ENCODE results near the gene SLC17A9. TPM values are rescaled to one million over a fixed set of nuclear protein-coding genes. Genes with fewer than 3 reads are reported as not detected.

The SLC17A9 gene
- total RNA-seq, 1 donor from 2014 or later: 7.0 TPM

- no peak overlapping the region for H3K27ac Mint-ChIP-seq (ENCODE audit: unreplicated experiment)
- DNase-seq (ENCODE audit: low spot score): no peak
- H3K27me3 Mint-ChIP-seq (ENCODE audit: unreplicated experiment): peaks cover 8% of the 10 kb centered on the region
- no peaks in the 10 kb centered on the region for H3K4me1 Mint-ChIP-seq (ENCODE audit: unreplicated experiment)
- no peaks in the 10 kb centered on the region for H3K9me3 Mint-ChIP-seq (ENCODE audit: unreplicated experiment)
- no peak overlapping the region for H3K4me3 Mint-ChIP-seq (ENCODE audit: unreplicated experiment)
- no peak for TF ChIP-seq CTCF (IDR thresholded peaks at IDR 0.05; ENCODE audit: unreplicated experiment)
- peaks cover 2% of the 10 kb centered on the region for H3K36me3 Mint-ChIP-seq (ENCODE audit: low read depth, unreplicated experiment)
These were observed 11.3 kb downstream of the SLC17A9 start for GRCh38 chr20:62963614-62964397.

- Mint-ChIP-seq H3K27ac (ENCODE audit: unreplicated experiment) (no peak overlapping the region), H3K9me3 (ENCODE audit: unreplicated experiment) (no peaks in the 10 kb centered on the region), H3K27me3 (ENCODE audit: unreplicated experiment) (peaks cover 8% of the 10 kb centered on the region), H3K4me1 (ENCODE audit: unreplicated experiment) (no peaks in the 10 kb centered on the region), H3K4me3 (ENCODE audit: unreplicated experiment) (no peak overlapping the region), H3K36me3 (ENCODE audit: low read depth, unreplicated experiment) (peaks cover 2% of the 10 kb centered on the region)
- no peak for DNase-seq (ENCODE audit: low spot score)
- TF ChIP-seq CTCF (IDR thresholded peaks at IDR 0.05; ENCODE audit: unreplicated experiment): no peak
These were observed 12.2 kb downstream of the SLC17A9 start for GRCh38 chr20:62964700-62965099.

- no peak for TF ChIP-seq CTCF (IDR thresholded peaks at IDR 0.05; ENCODE audit: unreplicated experiment)
- H3K9me3 Mint-ChIP-seq (ENCODE audit: unreplicated experiment): no peaks in the 10 kb centered on the region
- no peak overlapping the region for H3K27ac Mint-ChIP-seq (ENCODE audit: unreplicated experiment)
- DNase-seq (ENCODE audit: low spot score): no peak
- peaks cover 3% of the 10 kb centered on the region for H3K27me3 Mint-ChIP-seq (ENCODE audit: unreplicated experiment)
- H3K4me1 Mint-ChIP-seq (ENCODE audit: unreplicated experiment): no peaks in the 10 kb centered on the region
- H3K4me3 Mint-ChIP-seq (ENCODE audit: unreplicated experiment): peak overlapping the region; percentile 22
- H3K36me3 Mint-ChIP-seq (ENCODE audit: low read depth, unreplicated experiment): peaks cover 2% of the 10 kb centered on the region
These were observed 12.9 kb downstream of the SLC17A9 start for GRCh38 chr20:62965363-62965771.

- DNase-seq (ENCODE audit: low spot score): no peak
- Mint-ChIP-seq H3K27me3 (ENCODE audit: unreplicated experiment) (peaks cover 5% of the 10 kb centered on the region), H3K4me1 (ENCODE audit: unreplicated experiment) (no peaks in the 10 kb centered on the region), H3K9me3 (ENCODE audit: unreplicated experiment) (no peaks in the 10 kb centered on the region), H3K4me3 (ENCODE audit: unreplicated experiment) (no peak overlapping the region), H3K27ac (ENCODE audit: unreplicated experiment) (no peak overlapping the region), H3K36me3 (ENCODE audit: low read depth, unreplicated experiment) (peaks cover 2% of the 10 kb centered on the region)
- TF ChIP-seq CTCF (IDR thresholded peaks at IDR 0.05; ENCODE audit: unreplicated experiment): no peak
These were observed 14.0 kb downstream of the SLC17A9 start for GRCh38 chr20:62966212-62967148.
